PFSK-1 (cell line): Measurements from ENCODE around the gene SLC7A10.

ENCODE experiments used
- POLR2AphosphoS5 ChIP-seq: IDR thresholded peaks from 2 replicates; pipeline ENCODE4 v1.6.1; 2012; ENCODE audit warnings: low read depth, mild to moderate bottlenecking, control low read depth, low read length, moderate library complexity
- SIN3A ChIP-seq: IDR thresholded peaks from 2 replicates; pipeline ENCODE4 v1.6.1; 2012; ENCODE audit warnings: mild to moderate bottlenecking, low read length, moderate library complexity, borderline replicate concordance; ENCODE audit not compliant: insufficient read depth

DNA sequence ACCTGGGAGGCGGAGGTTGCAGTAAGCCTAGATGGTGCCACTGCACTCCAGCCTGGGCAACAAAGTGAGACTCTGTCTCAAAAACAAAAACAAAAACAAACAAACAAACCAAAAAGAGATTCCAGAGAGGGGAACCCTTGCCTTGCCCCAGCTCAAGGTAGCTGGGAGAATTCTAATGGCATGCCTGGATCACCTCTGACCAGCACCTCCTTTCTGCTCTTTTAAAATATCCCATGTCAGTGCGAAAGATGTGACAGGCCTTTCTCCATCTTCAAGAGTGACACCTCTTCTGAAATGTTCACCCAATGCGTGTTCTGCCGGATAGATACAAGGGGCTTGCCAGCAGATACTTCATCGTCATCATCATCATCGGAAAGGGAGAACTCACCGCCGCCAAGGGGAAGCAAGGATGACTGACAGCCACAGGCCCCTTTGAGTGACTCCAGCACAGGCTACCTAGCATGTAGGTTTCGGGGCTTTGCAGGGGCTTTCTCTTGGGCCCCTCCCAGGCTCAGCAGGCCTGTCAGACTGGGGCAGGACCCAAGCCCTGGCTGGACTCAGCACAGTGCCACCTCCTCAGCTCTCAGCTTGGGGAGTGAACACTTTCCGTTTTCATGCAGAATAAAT, 50.4 kb downstream of the SLC7A10 start:
- TF ChIP-seq POLR2AphosphoS5 (no peak), SIN3A (no peak)
